A549 treated with DMSO at 1 μM for 4 hours (cell line): ENCODE measurements around the gene DHX9. TPM values are rescaled to one million over a fixed set of nuclear protein-coding genes. Genes with fewer than 3 reads are reported as not detected.

Source experiments
- total RNA-seq: library from RNA; stranded (reverse); fragments of 200-300 nt; extraction: Qiagen RNA extraction; gene quantifications from 5 replicates; pipeline ENCODE4 v1.2.3, GENCODE V29; 2022; ENCODE audit warnings: low read depth

The DHX9 gene
- 171 to 188 TPM (median 180 TPM) in 5 replicates for total RNA-seq

GRCh38 chr1:182839209-182840066, at the start of gene DHX9:
DHX9 (plus strand) TSS chr1:182839347; CDS start chr1:182842567, 3,220 bp downstream.

Other genes starting within 250 kb of the DHX9 start
- 0.14 to 0.32 TPM (median 0.20 TPM) in 5 replicates for gene RGS16, start 235.0 kb upstream of the DHX9 start, total RNA-seq
- gene RGS8, start 154.8 kb upstream of the DHX9 start, total RNA-seq, result not detected in 5 replicates
- gene NPL, start 49.6 kb upstream of the DHX9 start, total RNA-seq, result 0.41 to 1.2 TPM (median 1.1 TPM) in 5 replicates
- gene SHCBP1L, start 113.8 kb downstream of the DHX9 start, total RNA-seq, result not detected in 5 replicates
- gene LAMC1, start 184.1 kb downstream of the DHX9 start, total RNA-seq, result 94.4 to 132 TPM (median 118 TPM) in 5 replicates